HepG2 (cell line): ENCODE results near the gene ARHGAP10. TPM values are rescaled to one million over a fixed set of nuclear protein-coding genes. Genes with fewer than 3 reads are reported as not detected.

Experiments
- ATAC-seq: fragments of 200-7000 bp; cut with Tn5 transposase; 3 replicates; pipeline ENCODE4 v1.9.1; 2020; ENCODE audit warnings: mild to moderate bottlenecking, moderate library complexity
- BruUV-seq: library from RNA; stranded (reverse); fragments of 400-500 nt; replicated peaks from 2 replicates; lab custom pipeline; 2021; lab: Mats Ljungman, UMichigan
- CTCF ChIA-PET: fragments of 300-600 bp; formaldehyde crosslinking; extraction: SDS; loops from one replicate; lab custom pipeline; 2021; ENCODE audit warnings: low total read pairs, inconsistent platforms, low intra/inter-chr PET ratio; lab: Yijun Ruan, JAX
- POLR2A ChIA-PET: fragments of 350-600 bp; sonication (Branson Sonifier 250); formaldehyde crosslinking; loops from one replicate; lab custom pipeline; 2020; ENCODE audit warnings: antibody characterized with exemption, inconsistent platforms; lab: Yijun Ruan, JAX
- DNase-seq: peaks from one replicate; pipeline ENCODE4 v3.0.0-alpha.2; 2015; ENCODE audit warnings: low spot score
- FAIRE-seq: peaks from 3 replicates; lab custom pipeline; 2011; peaks lifted over from hg19 to GRCh38; lab: Jason Lieb, UNC
- H2AFZ ChIP-seq: one replicate; pipeline ENCODE4 v1.6.1; 2011; ENCODE audit warnings: low read length, inconsistent platforms
- H3K27ac ChIP-seq: fragments of 300-600 bp; 3 replicates; pipeline ENCODE4 v1.8.0; 2011; ENCODE audit warnings: mixed run types, mild to moderate bottlenecking, mixed read lengths, low read length, inconsistent platforms; ENCODE audit not compliant: insufficient read depth; ENCODE audit errors: extremely low read length
- H3K27me3 ChIP-seq, 2 experiments: fragments of 200-600 bp in 1 of 2; 2 replicates in 1 of 2; 3 replicates in 1 of 2; pipeline versions ENCODE4 v1.6.0 to v1.8.0; 2011; ENCODE audit warnings: low read length in 2 of 2, mild to moderate bottlenecking in 2 of 2, moderate library complexity in 2 of 2, inconsistent platforms in 1 of 2; ENCODE audit not compliant: insufficient read depth in 2 of 2, control insufficient read depth in 1 of 2
- H3K36me3 ChIP-seq, 2 experiments: fragments of 200-600 bp in 1 of 2; replicated peaks in 1 of 2; 2 replicates in 1 of 2; 3 replicates in 1 of 2; pipeline versions ENCODE4 v1.5.1 to v1.8.0; 2011; ENCODE audit warnings: low read length in 2 of 2, inconsistent platforms in 1 of 2; ENCODE audit not compliant: insufficient read depth in 2 of 2, control insufficient read depth in 1 of 2
- H3K4me1 ChIP-seq: 2 replicates; pipeline ENCODE4 v1.5.1; 2012; ENCODE audit warnings: low read length, inconsistent platforms; ENCODE audit not compliant: insufficient read depth
- H3K4me2 ChIP-seq: 2 replicates; pipeline ENCODE4 v1.6.0; 2011; ENCODE audit warnings: low read depth, low read length, inconsistent platforms
- H3K4me3 ChIP-seq, 3 experiments: fragments of 200-600 bp in 1 of 3; sonication (generic), shearing (Covaris generic) in 1 of 3; replicated peaks in 1 of 3; 2 replicates each; pipeline ENCODE4 v1.5.1; 2011 to 2016; ENCODE audit warnings: low read length in 3 of 3, inconsistent platforms in 2 of 3, low read depth in 2 of 3, mild to moderate bottlenecking in 2 of 3, control low read depth in 1 of 3, mixed read lengths in 1 of 3; ENCODE audit not compliant: insufficient read depth in 1 of 3
- H3K79me2 ChIP-seq: one replicate; pipeline ENCODE4 v1.6.1; 2011; ENCODE audit warnings: low read length, inconsistent platforms; ENCODE audit not compliant: insufficient read depth
- H3K9ac ChIP-seq: 2 replicates; pipeline ENCODE4 v1.6.0; 2011; ENCODE audit warnings: mild to moderate bottlenecking, low read depth, low read length, inconsistent platforms; ENCODE audit not compliant: insufficient read depth
- H3K9me3 ChIP-seq: 2 replicates; pipeline ENCODE4 v1.5.1; 2012; ENCODE audit warnings: mild to moderate bottlenecking, low read length
- H4K20me1 ChIP-seq: 2 replicates; pipeline ENCODE4 v1.6.0; 2011; ENCODE audit warnings: inconsistent platforms, mild to moderate bottlenecking, low read length, moderate library complexity; ENCODE audit not compliant: insufficient read depth
- HOXA3 ChIP-seq: sonication (generic); formaldehyde crosslinking; IDR thresholded peaks from 2 replicates; pipeline ENCODE4 v1.5.0; 2020; ENCODE audit warnings: missing genetic modification reagents
- LCORL ChIP-seq, 2 experiments: fragments of 450-650 bp in 1 of 2; sonication (generic) in 1 of 2; formaldehyde crosslinking in 1 of 2; IDR thresholded peaks; 2 replicates each; pipeline versions ENCODE4 v1.5.0 to v1.6.1; 2017 to 2020; ENCODE audit warnings: antibody characterized with exemption in 1 of 2, missing genetic modification reagents in 1 of 2
- RFX3 ChIP-seq: IDR thresholded peaks from 2 replicates; pipeline ENCODE4 v1.6.1; 2016; ENCODE audit warnings: missing biosample characterization, missing genetic modification reagents
- SMAD3 ChIP-seq: sonication (generic); formaldehyde crosslinking; IDR thresholded peaks from 2 replicates; pipeline ENCODE4 v1.4.0; 2020; ENCODE audit warnings: missing genetic modification reagents
- TCF7 ChIP-seq: sonication (generic); IDR thresholded peaks from 2 replicates; pipeline ENCODE4 v1.6.1; 2016; ENCODE audit warnings: antibody characterized with exemption, low read depth
- ZBTB1 ChIP-seq: sonication (generic); formaldehyde crosslinking; IDR thresholded peaks from 2 replicates; pipeline ENCODE4 v1.4.0; 2020; ENCODE audit warnings: missing genetic modification reagents, borderline replicate concordance
- ZBTB21 ChIP-seq: sonication (generic); formaldehyde crosslinking; IDR thresholded peaks from 2 replicates; pipeline ENCODE4 v1.4.0; 2020; ENCODE audit warnings: missing genetic modification reagents
- ZNF205 ChIP-seq: IDR thresholded peaks from 2 replicates; pipeline ENCODE4 v1.6.1; 2018; ENCODE audit warnings: missing biosample characterization, missing genetic modification reagents
- ZNF251 ChIP-seq: sonication (generic); formaldehyde crosslinking; IDR thresholded peaks from 2 replicates; pipeline ENCODE4 v1.9.0; 2021; ENCODE audit warnings: mild to moderate bottlenecking, missing genetic modification reagents
- ZNF383 ChIP-seq: sonication (generic); formaldehyde crosslinking; IDR thresholded peaks from 2 replicates; pipeline ENCODE4 v1.4.0; 2020; ENCODE audit warnings: missing genetic modification reagents, mild to moderate bottlenecking, borderline replicate concordance
- ZNF451 ChIP-seq: sonication (generic); formaldehyde crosslinking; IDR thresholded peaks from 2 replicates; pipeline ENCODE4 v1.5.0; 2020; ENCODE audit warnings: mild to moderate bottlenecking, missing genetic modification reagents
- ZNF598 ChIP-seq: sonication (generic); formaldehyde crosslinking; IDR thresholded peaks from 2 replicates; pipeline ENCODE4 v1.5.1; 2020; ENCODE audit warnings: mild to moderate bottlenecking, missing genetic modification reagents, borderline replicate concordance
- ZNF616 ChIP-seq: sonication (generic); formaldehyde crosslinking; IDR thresholded peaks from 2 replicates; pipeline ENCODE4 v1.5.0; 2020; ENCODE audit warnings: low read depth, mild to moderate bottlenecking, missing genetic modification reagents
- ZNF674 ChIP-seq: sonication (generic); formaldehyde crosslinking; IDR thresholded peaks from 2 replicates; pipeline ENCODE4 v1.5.0; 2020; ENCODE audit warnings: low read depth, mild to moderate bottlenecking, missing genetic modification reagents
- ZNF724P ChIP-seq: sonication (generic); formaldehyde crosslinking; IDR thresholded peaks from 2 replicates; pipeline ENCODE4 v1.8.0; 2022; ENCODE audit warnings: missing genetic modification reagents, borderline replicate concordance
- WGBS: methylation state at CpG from one replicate; pipeline ENCODE4 v1.1.6; 2017; ENCODE audit warnings: low lambda C conversion rate; 5-methylcytosine and 5-hydroxymethylcytosine counted together
- in situ Hi-C: cut with HindIII; loops from 2 replicates; pipeline ENCODE4 v1.10.0; 2017; ENCODE audit warnings: low pct_unique_long_range_greater_than_20kb; ENCODE audit not compliant: extremely low pct_ligation_motif_present
- intact Hi-C: fragments of 100-400 bp; cut with micrococcal nuclease; formaldehyde crosslinking; loops from one replicate; pipeline ENCODE4 v1.10.0; 2022; ENCODE audit not compliant: unreplicated experiment
- polyA plus RNA-seq, 8 experiments: library from polyadenylated mRNA; depleted of rRNA in 3 of 8; stranded (reverse) in 7 of 8; unstranded in 1 of 8; fragments of >200 nt; fragmentation: Illumina TruSeq in 4 of 8; extraction: Trizol in 4 of 8; gene quantifications; 2 replicates each; pipeline versions ENCODE4 v1.2.1 to v1.2.3, GENCODE V29; 2011 to 2016; ENCODE audit warnings: low read depth in 4 of 8, missing spikeins in 1 of 8, mixed read lengths in 1 of 8; ENCODE audit not compliant: insufficient read depth in 1 of 8
- total RNA-seq, 5 experiments: library from RNA; depleted of rRNA; stranded (reverse); fragments of >200 nt; fragmentation: Illumina TruSeq; extraction: Trizol; gene quantifications; 2 replicates each; pipeline ENCODE4 v1.2.3, GENCODE V29; 2016; ENCODE audit warnings: low read depth in 1 of 5
- TF ChIP-seq, protein P1 (sequence below): sonication (generic); formaldehyde crosslinking; IDR thresholded peaks from 2 replicates; pipeline ENCODE4 v1.8.0; 2022; ENCODE audit warnings: mild to moderate bottlenecking, missing genetic modification reagents, borderline replicate concordance
- TF ChIP-seq, protein P2 (sequence below): sonication (generic); formaldehyde crosslinking; IDR thresholded peaks from 2 replicates; pipeline ENCODE4 v1.4.0; 2020; ENCODE audit warnings: missing genetic modification reagents

Gene ARHGAP10
- total and polyA plus RNA-seq, 2 of the 13 experiments (the other 11 are each of a cell fraction or from before 2014, with no cell fraction given): 0.45 to 1.6 TPM

GRCh38 chr4:147813109-147813773 lies 81.4 kb downstream of the ARHGAP10 start:
- intact Hi-C loops: no loop called here
- no peak overlapping the region for H3K4me2 ChIP-seq
- DNase-seq: no peak
- no peak for TF ChIP-seq ZNF383 (CRISPR knock-in tag)
- no peak for TF ChIP-seq ZNF205 (CRISPR knock-in tag)
- TF ChIP-seq, protein P1, sequence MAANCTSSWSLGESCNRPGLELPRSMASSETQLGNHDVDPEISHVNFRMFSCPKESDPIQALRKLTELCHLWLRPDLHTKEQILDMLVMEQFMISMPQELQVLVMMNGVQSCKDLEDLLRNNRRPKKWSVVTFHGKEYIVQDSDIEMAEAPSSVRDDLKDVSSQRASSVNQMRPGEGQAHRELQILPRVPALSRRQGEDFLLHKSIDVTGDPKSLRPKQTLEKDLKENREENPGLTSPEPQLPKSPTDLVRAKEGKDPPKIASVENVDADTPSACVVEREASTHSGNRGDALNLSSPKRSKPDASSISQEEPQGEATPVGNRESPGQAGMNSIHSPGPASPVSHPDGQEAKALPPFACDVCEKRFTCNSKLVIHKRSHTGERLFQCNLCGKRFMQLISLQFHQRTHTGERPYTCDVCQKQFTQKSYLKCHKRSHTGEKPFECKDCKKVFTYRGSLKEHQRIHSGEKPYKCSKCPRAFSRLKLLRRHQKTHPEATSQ (CRISPR knock-in tag): no peak
- TF ChIP-seq ZNF251 (CRISPR knock-in tag): no peak
- no peak for TF ChIP-seq RFX3 (CRISPR knock-in tag)
- TF ChIP-seq HOXA3 (CRISPR knock-in tag): no peak
- no peak for TF ChIP-seq ZNF598 (CRISPR knock-in tag)
- TF ChIP-seq TCF7: no peak
- TF ChIP-seq ZBTB1 (CRISPR knock-in tag): no peak
- TF ChIP-seq, protein P2, sequence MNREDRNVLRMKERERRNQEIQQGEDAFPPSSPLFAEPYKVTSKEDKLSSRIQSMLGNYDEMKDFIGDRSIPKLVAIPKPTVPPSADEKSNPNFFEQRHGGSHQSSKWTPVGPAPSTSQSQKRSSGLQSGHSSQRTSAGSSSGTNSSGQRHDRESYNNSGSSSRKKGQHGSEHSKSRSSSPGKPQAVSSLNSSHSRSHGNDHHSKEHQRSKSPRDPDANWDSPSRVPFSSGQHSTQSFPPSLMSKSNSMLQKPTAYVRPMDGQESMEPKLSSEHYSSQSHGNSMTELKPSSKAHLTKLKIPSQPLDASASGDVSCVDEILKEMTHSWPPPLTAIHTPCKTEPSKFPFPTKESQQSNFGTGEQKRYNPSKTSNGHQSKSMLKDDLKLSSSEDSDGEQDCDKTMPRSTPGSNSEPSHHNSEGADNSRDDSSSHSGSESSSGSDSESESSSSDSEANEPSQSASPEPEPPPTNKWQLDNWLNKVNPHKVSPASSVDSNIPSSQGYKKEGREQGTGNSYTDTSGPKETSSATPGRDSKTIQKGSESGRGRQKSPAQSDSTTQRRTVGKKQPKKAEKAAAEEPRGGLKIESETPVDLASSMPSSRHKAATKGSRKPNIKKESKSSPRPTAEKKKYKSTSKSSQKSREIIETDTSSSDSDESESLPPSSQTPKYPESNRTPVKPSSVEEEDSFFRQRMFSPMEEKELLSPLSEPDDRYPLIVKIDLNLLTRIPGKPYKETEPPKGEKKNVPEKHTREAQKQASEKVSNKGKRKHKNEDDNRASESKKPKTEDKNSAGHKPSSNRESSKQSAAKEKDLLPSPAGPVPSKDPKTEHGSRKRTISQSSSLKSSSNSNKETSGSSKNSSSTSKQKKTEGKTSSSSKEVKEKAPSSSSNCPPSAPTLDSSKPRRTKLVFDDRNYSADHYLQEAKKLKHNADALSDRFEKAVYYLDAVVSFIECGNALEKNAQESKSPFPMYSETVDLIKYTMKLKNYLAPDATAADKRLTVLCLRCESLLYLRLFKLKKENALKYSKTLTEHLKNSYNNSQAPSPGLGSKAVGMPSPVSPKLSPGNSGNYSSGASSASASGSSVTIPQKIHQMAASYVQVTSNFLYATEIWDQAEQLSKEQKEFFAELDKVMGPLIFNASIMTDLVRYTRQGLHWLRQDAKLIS (CRISPR knock-in tag): no peak
- no peak for TF ChIP-seq ZNF451 (CRISPR knock-in tag)
- TF ChIP-seq LCORL (IDR thresholded peaks at IDR 0.05): no peak
- no peak for TF ChIP-seq LCORL (CRISPR knock-in tag; IDR thresholded peaks at IDR 0.05)
- no peak for TF ChIP-seq SMAD3 (CRISPR knock-in tag)
- no peak for TF ChIP-seq ZNF674
- TF ChIP-seq ZNF724P: no peak
- no peak for TF ChIP-seq ZBTB21 (CRISPR knock-in tag)
- no peak for TF ChIP-seq ZNF616 (CRISPR knock-in tag)
- WGBS: 69% methylated on average over 7 of the region's 7 CpGs
- H4K20me1 ChIP-seq: no peaks in the 10 kb centered on the region
- ChIA-PET CTCF (no interaction called here), POLR2A (no interaction called here)
- no TSS peak for BruUV-seq
- no peaks in the 10 kb centered on the region for H3K36me3 ChIP-seq
- no peaks in the 10 kb centered on the region for H3K9me3 ChIP-seq
- H3K4me1 ChIP-seq: no peaks in the 10 kb centered on the region
- no peak for FAIRE-seq
- H2AFZ ChIP-seq: no peak overlapping the region
- H3K9ac ChIP-seq: no peak overlapping the region
- in situ Hi-C loops: no loop called here
- H3K27me3 ChIP-seq: no peaks in the 10 kb centered on the region
- no peak for ATAC-seq
- H3K4me3 ChIP-seq: no peak overlapping the region
- H3K79me2 ChIP-seq: no peaks in the 10 kb centered on the region
- no peak overlapping the region for H3K27ac ChIP-seq
